HepG2 (cell line): Measurements from ENCODE around the gene SPCS2.

Experiments
- CTCF ChIP-seq: sonication (generic); formaldehyde crosslinking; IDR thresholded peaks from 2 replicates; pipeline ENCODE4 v1.5.0; 2020; ENCODE audit warnings: mild to moderate bottlenecking, missing genetic modification reagents, moderate library complexity
- E2F1 ChIP-seq: sonication (generic); formaldehyde crosslinking; IDR thresholded peaks from 2 replicates; pipeline ENCODE4 v1.5.0; 2020; ENCODE audit warnings: missing genetic modification reagents
- GTF2F1 ChIP-seq: fragments of 150-350 bp; IDR thresholded peaks from 2 replicates; pipeline ENCODE4 v1.6.1; 2014; ENCODE audit warnings: low read length
- KAT2B ChIP-seq: fragments of 150-350 bp; IDR thresholded peaks from 2 replicates; pipeline ENCODE4 v1.6.1; 2014; ENCODE audit warnings: low read depth, low read length, borderline replicate concordance
- KDM5B ChIP-seq: sonication (generic); formaldehyde crosslinking; IDR thresholded peaks from 2 replicates; pipeline ENCODE4 v1.4.0; 2020; ENCODE audit warnings: missing genetic modification reagents, mild to moderate bottlenecking, borderline replicate concordance
- NFE2L2 ChIP-seq: fragments of 150-350 bp; IDR thresholded peaks from 2 replicates; pipeline ENCODE4 v1.6.1; 2014; ENCODE audit warnings: low read length
- PHB2 ChIP-seq: fragments of 450-650 bp; IDR thresholded peaks from 2 replicates; pipeline ENCODE4 v1.6.1; 2018; ENCODE audit not compliant: partially characterized antibody
- POLR2A ChIP-seq, 2 experiments: IDR thresholded peaks; 2 replicates each; pipeline ENCODE4 v1.6.1; 2011; ENCODE audit warnings: low read depth in 2 of 2, low read length in 2 of 2, mild to moderate bottlenecking in 1 of 2, moderate library complexity in 1 of 2; ENCODE audit not compliant: insufficient read depth in 1 of 2
- TCF7L2 ChIP-seq: IDR thresholded peaks from 2 replicates; pipeline ENCODE4 v1.6.1; 2011; ENCODE audit warnings: mild to moderate bottlenecking, low read depth, low read length, moderate library complexity
- ZBTB34 ChIP-seq: sonication (generic); formaldehyde crosslinking; IDR thresholded peaks from 2 replicates; pipeline ENCODE4 v1.8.0; 2022; ENCODE audit warnings: mild to moderate bottlenecking, missing genetic modification reagents
- ZNF10 ChIP-seq: sonication (generic); formaldehyde crosslinking; IDR thresholded peaks from 2 replicates; pipeline ENCODE4 v1.4.0; 2020; ENCODE audit warnings: mild to moderate bottlenecking, low read depth, missing genetic modification reagents, borderline replicate concordance
- ZNF547 ChIP-seq: sonication (generic); formaldehyde crosslinking; IDR thresholded peaks from 2 replicates; pipeline ENCODE4 v1.5.1; 2020; ENCODE audit warnings: mild to moderate bottlenecking, missing genetic modification reagents
- ZNF710 ChIP-seq: sonication (generic); formaldehyde crosslinking; IDR thresholded peaks from 2 replicates; pipeline ENCODE4 v1.5.0; 2020; ENCODE audit warnings: mild to moderate bottlenecking, missing genetic modification reagents, borderline replicate concordance
- ZNF788 ChIP-seq: sonication (generic); formaldehyde crosslinking; IDR thresholded peaks from 2 replicates; pipeline ENCODE4 v1.5.0; 2020; ENCODE audit warnings: mild to moderate bottlenecking, missing genetic modification reagents, borderline replicate concordance

GRCh38 chr11:74923125-74923524 lies 25.9 kb upstream of the SPCS2 start:
- no peak for TF ChIP-seq KAT2B
- no peak for TF ChIP-seq GTF2F1
- no peak for TF ChIP-seq ZNF10 (CRISPR knock-in tag)
- no peak for TF ChIP-seq ZNF547 (CRISPR knock-in tag)
- no peak for TF ChIP-seq CTCF (CRISPR knock-in tag)
- no peak for TF ChIP-seq ZNF788 (CRISPR knock-in tag)
- no peak for TF ChIP-seq PHB2
- TF ChIP-seq ZNF710 (CRISPR knock-in tag), result no peak
- TF ChIP-seq NFE2L2, result no peak
- no peak for TF ChIP-seq POLR2A (IDR thresholded peaks at IDR 0.05; ENCODE audit: insufficient read depth in 1 of 2, low read depth in 2 of 2, low read length in 2 of 2)
- TF ChIP-seq E2F1 (CRISPR knock-in tag), result no peak
- TF ChIP-seq TCF7L2, result no peak
- TF ChIP-seq ZBTB34, result no peak
- TF ChIP-seq KDM5B, result no peak
